NB4 (cell line): ENCODE data around the gene SNRNP25.

Experiments used
- POLR2A ChIP-seq: IDR thresholded peaks from 2 replicates; pipeline ENCODE4 v1.6.1; 2011; ENCODE audit warnings: mild to moderate bottlenecking; ENCODE audit not compliant: insufficient read length; ENCODE audit errors: extremely low read depth
- TF ChIP-seq, protein P1 (sequence below): IDR thresholded peaks from one replicate; pipeline ENCODE4 v1.5.1; 2012; ENCODE audit warnings: low read depth, low read length
- TF ChIP-seq, protein P2 (sequence below): IDR thresholded peaks from 2 replicates; pipeline ENCODE4 v1.6.1; 2011; ENCODE audit warnings: low read depth, low read length

DNA sequence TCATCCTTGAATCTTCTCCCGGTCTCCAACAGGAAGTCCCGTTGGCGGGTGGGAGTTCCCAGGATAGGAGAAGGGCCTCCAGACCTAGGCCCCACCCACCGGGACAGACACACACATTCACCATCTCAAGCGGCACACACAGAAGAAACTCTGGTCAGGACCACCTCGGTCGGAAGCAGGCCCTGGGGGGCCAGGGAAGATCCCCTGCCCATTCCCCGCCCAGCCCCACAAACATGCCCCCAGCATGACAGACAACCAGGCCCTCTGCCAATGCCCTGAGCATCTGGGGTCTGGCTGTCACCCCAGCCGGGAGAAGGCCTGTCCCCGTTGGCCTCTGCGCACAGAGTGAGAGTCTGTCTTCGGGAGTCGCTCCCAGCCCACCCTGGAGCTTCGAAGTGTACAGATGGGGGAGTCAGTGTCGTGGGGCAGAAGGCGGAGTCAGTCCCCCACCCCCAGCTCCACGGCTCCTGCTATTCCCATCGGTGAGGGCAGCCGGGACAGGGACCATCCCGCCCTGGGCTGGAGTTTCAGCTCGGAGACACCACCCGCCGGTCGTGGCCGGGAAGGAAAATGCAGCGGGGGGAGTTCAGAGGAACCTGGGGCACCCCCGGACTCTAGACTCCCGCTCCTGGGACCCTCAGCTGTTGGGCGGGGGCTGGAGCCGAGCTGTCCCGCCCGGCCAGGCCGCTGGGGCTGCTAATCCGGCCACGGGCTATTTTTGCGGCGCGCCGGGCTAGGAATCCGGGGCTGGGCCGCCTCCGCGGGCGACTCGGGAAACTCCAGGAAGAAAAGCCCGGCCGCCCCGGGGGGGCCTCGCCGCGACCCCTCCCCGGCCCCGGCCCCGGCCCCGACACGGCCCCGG lies 18.1 kb downstream of the SNRNP25 start:
- TF ChIP-seq, protein P1, sequence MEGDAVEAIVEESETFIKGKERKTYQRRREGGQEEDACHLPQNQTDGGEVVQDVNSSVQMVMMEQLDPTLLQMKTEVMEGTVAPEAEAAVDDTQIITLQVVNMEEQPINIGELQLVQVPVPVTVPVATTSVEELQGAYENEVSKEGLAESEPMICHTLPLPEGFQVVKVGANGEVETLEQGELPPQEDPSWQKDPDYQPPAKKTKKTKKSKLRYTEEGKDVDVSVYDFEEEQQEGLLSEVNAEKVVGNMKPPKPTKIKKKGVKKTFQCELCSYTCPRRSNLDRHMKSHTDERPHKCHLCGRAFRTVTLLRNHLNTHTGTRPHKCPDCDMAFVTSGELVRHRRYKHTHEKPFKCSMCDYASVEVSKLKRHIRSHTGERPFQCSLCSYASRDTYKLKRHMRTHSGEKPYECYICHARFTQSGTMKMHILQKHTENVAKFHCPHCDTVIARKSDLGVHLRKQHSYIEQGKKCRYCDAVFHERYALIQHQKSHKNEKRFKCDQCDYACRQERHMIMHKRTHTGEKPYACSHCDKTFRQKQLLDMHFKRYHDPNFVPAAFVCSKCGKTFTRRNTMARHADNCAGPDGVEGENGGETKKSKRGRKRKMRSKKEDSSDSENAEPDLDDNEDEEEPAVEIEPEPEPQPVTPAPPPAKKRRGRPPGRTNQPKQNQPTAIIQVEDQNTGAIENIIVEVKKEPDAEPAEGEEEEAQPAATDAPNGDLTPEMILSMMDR = no peak
- no peak for TF ChIP-seq POLR2A
- TF ChIP-seq, protein P2, sequence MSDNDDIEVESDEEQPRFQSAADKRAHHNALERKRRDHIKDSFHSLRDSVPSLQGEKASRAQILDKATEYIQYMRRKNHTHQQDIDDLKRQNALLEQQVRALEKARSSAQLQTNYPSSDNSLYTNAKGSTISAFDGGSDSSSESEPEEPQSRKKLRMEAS = no peak
